A549 (cell line): ENCODE results near the gene DYSF. TPM values are rescaled to one million over a fixed set of nuclear protein-coding genes. Genes with fewer than 3 reads are reported as not detected.

ENCODE experiments used
- ATAC-seq, 2 experiments: fragments of 200-7000 bp in 1 of 2; fragments of >200 bp in 1 of 2; cut with Nextera tagmentation in 1 of 2; cut with Tn5 transposase in 1 of 2; 3 replicates each; pipeline versions ENCODE4 v1.8.0 to v1.9.1; 2018 to 2020; ENCODE audit warnings: mild to moderate bottlenecking in 1 of 2, moderate library complexity in 1 of 2
- CTCF ChIA-PET: fragments of 300-600 bp; sonication (Branson Sonifier 250); formaldehyde crosslinking; extraction: SDS; loops from one replicate; lab custom pipeline; 2021; ENCODE audit warnings: antibody characterized with exemption, inconsistent platforms; lab: Yijun Ruan, JAX
- POLR2A ChIA-PET: fragments of 350-600 bp; formaldehyde crosslinking; extraction: SDS; loops from one replicate; lab custom pipeline; 2021; ENCODE audit warnings: antibody characterized with exemption, inconsistent platforms; lab: Yijun Ruan, JAX
- DNase-seq, 2 experiments: peaks; one replicate each; pipeline versions ENCODE4 v3.0.0 to v3.0.0-alpha.2; 2011 to 2016; ENCODE audit warnings: low read depth in 1 of 2, low spot score in 1 of 2
- FAIRE-seq: peaks from 2 replicates; lab custom pipeline; 2011; peaks lifted over from hg19 to GRCh38; lab: Jason Lieb, UNC
- H3K27ac ChIP-seq, 2 experiments: fragments of >200 bp; sonication (Bioruptor Twin); formaldehyde crosslinking; 3 replicates each; pipeline ENCODE4 v1.5.1; 2016 to 2017
- H3K4me1 ChIP-seq: fragments of >200 bp; sonication (Bioruptor Twin); formaldehyde crosslinking; 3 replicates; pipeline ENCODE4 v1.6.1; 2016
- H3K4me2 ChIP-seq: fragments of >200 bp; sonication (Bioruptor Twin); formaldehyde crosslinking; 3 replicates; pipeline ENCODE4 v1.6.1; 2016
- H3K4me3 ChIP-seq: fragments of >200 bp; sonication (Bioruptor Twin); formaldehyde crosslinking; 3 replicates; pipeline ENCODE4 v1.5.1; 2016
- H3K9me3 ChIP-seq: fragments of >200 bp; sonication (Bioruptor Twin); formaldehyde crosslinking; 3 replicates; pipeline ENCODE4 v1.6.1; 2016
- ATOH8 ChIP-seq: fragments of 250-450 bp; sonication (Bioruptor Pico); IDR thresholded peaks from 2 replicates; pipeline ENCODE4 v1.5.0; 2020; ENCODE audit warnings: low read depth, mild to moderate bottlenecking, moderate library complexity
- BHLHE40 ChIP-seq: IDR thresholded peaks from 2 replicates; pipeline ENCODE4 v1.6.1; 2012; ENCODE audit warnings: low read depth, low read length, inconsistent platforms
- CBX8 ChIP-seq: fragments of 200-600 bp; sonication (generic); IDR thresholded peaks from 2 replicates; pipeline ENCODE4 v1.6.1; 2016
- CHD2 ChIP-seq: fragments of 150-350 bp; IDR thresholded peaks from 2 replicates; pipeline ENCODE4 v1.6.1; 2014; ENCODE audit warnings: low read length; ENCODE audit not compliant: partially characterized antibody
- CHD4 ChIP-seq: fragments of 200-600 bp; sonication (generic); IDR thresholded peaks from 2 replicates; pipeline ENCODE4 v1.6.1; 2016; ENCODE audit warnings: antibody characterized with exemption, mild to moderate bottlenecking, borderline replicate concordance
- E2F6 ChIP-seq: IDR thresholded peaks from 2 replicates; pipeline ENCODE4 v1.6.1; 2012; ENCODE audit warnings: low read depth, borderline replicate concordance
- EHMT2 ChIP-seq: fragments of 200-600 bp; sonication (generic); IDR thresholded peaks from 2 replicates; pipeline ENCODE4 v1.6.1; 2016; ENCODE audit warnings: antibody characterized with exemption, low read depth, mild to moderate bottlenecking, moderate library complexity
- EP300 ChIP-seq, 2 experiments: fragments of >200 bp; sonication (Bioruptor Twin); formaldehyde crosslinking; IDR thresholded peaks; 2 replicates in 1 of 2; 3 replicates in 1 of 2; pipeline ENCODE4 v1.6.1; 2016 to 2017
- ESRRA ChIP-seq: fragments of 150-350 bp; IDR thresholded peaks from 2 replicates; pipeline ENCODE4 v1.6.1; 2014; ENCODE audit warnings: mild to moderate bottlenecking, low read length, borderline replicate concordance
- FOSB ChIP-seq: fragments of 250-450 bp; sonication (Bioruptor Pico); IDR thresholded peaks from 2 replicates; pipeline ENCODE4 v1.5.0; 2020; ENCODE audit warnings: mild to moderate bottlenecking, moderate library complexity
- FOXS1 ChIP-seq: fragments of 250-450 bp; sonication (Bioruptor Pico); IDR thresholded peaks from 2 replicates; pipeline ENCODE4 v1.5.0; 2020; ENCODE audit warnings: mild to moderate bottlenecking, moderate library complexity
- HES2 ChIP-seq: fragments of >200 bp; sonication (Bioruptor Twin); formaldehyde crosslinking; IDR thresholded peaks from 2 replicates; pipeline ENCODE4 v1.6.1; 2016
- HOXB5 ChIP-seq: fragments of 250-450 bp; sonication (Bioruptor Pico); IDR thresholded peaks from 2 replicates; pipeline ENCODE4 v1.5.0; 2020; ENCODE audit warnings: mild to moderate bottlenecking, moderate library complexity
- JUN ChIP-seq, 2 experiments: fragments of >200 bp; sonication (Bioruptor Twin); formaldehyde crosslinking; IDR thresholded peaks; 2 replicates in 1 of 2; 3 replicates in 1 of 2; pipeline ENCODE4 v1.6.1; 2016 to 2017
- KDM1A ChIP-seq: fragments of 200-600 bp; sonication (generic); IDR thresholded peaks from 2 replicates; pipeline ENCODE4 v1.6.1; 2016; ENCODE audit warnings: low read depth, mild to moderate bottlenecking
- MAFK ChIP-seq: fragments of 450-650 bp; IDR thresholded peaks from 2 replicates; pipeline ENCODE4 v1.6.1; 2014; ENCODE audit not compliant: partially characterized antibody
- MAX ChIP-seq: IDR thresholded peaks from 2 replicates; pipeline ENCODE4 v1.6.1; 2012
- NFE2L2 ChIP-seq: fragments of 150-350 bp; conservative IDR thresholded peaks from 2 replicates; pipeline ENCODE4 v1.6.1; 2014; ENCODE audit warnings: low read length
- POLR2A ChIP-seq: IDR thresholded peaks from 2 replicates; pipeline ENCODE4 v1.6.1; 2012; ENCODE audit warnings: mild to moderate bottlenecking, low read length
- RARB ChIP-seq: fragments of 250-450 bp; sonication (Bioruptor Pico); IDR thresholded peaks from 2 replicates; pipeline ENCODE4 v1.8.0; 2021; ENCODE audit warnings: mild to moderate bottlenecking, moderate library complexity
- RCOR1 ChIP-seq: fragments of 150-350 bp; IDR thresholded peaks from 2 replicates; pipeline ENCODE4 v1.6.1; 2014; ENCODE audit warnings: antibody characterized with exemption, low read length, low read depth
- REST ChIP-seq: fragments of 200-600 bp; sonication (generic); IDR thresholded peaks from 2 replicates; pipeline ENCODE4 v1.6.1; 2016; ENCODE audit warnings: antibody characterized with exemption, mild to moderate bottlenecking, moderate library complexity
- RNF2 ChIP-seq: fragments of 200-600 bp; sonication (generic); IDR thresholded peaks from 2 replicates; pipeline ENCODE4 v1.6.1; 2016; ENCODE audit warnings: low read depth, mild to moderate bottlenecking, antibody characterized with exemption, moderate library complexity, borderline replicate concordance
- SREBF2 ChIP-seq: fragments of 450-650 bp; IDR thresholded peaks from 2 replicates; pipeline ENCODE4 v1.6.1; 2014; ENCODE audit warnings: mild to moderate bottlenecking, moderate library complexity
- ZC3H11A ChIP-seq: fragments of 450-650 bp; IDR thresholded peaks from 2 replicates; pipeline ENCODE4 v1.6.1; 2014; ENCODE audit warnings: antibody characterized with exemption, mild to moderate bottlenecking
- WGBS: methylation state at CpG from one replicate; pipeline ENCODE4 v1.1.6; 2017; ENCODE audit errors: missing lambda C conversion rate; 5-methylcytosine and 5-hydroxymethylcytosine counted together
- polyA plus RNA-seq, 4 experiments: library from polyadenylated mRNA; depleted of rRNA in 3 of 4; stranded (reverse); fragments of >200 nt; fragmentation: RNase III in 1 of 4; extraction: RNeasy Plus Mini Kit Qiagen cat#74134 plus additional on column Dnase treatment in 1 of 4; gene quantifications; 2 replicates in 3 of 4; 3 replicates in 1 of 4; pipeline ENCODE4 v1.2.3, GENCODE V29; 2011 to 2017

DYSF gene
- polyA plus RNA-seq, 2 of the 4 experiments (the other 2 are of a cell fraction), result 0.36 to 0.98 TPM

- TF ChIP-seq FOSB (CRISPR knock-in tag), result no peak
- TF ChIP-seq, all 56 proteins: peak for 0
Observed at GRCh38 chr2:71512386-71512785, 59.0 kb downstream of the DYSF start (continued).

GRCh38 chr2:71513096-71513495 lies 59.7 kb downstream of the DYSF start:
- no peak overlapping the region for H3K4me2 ChIP-seq
- no peak overlapping the region for H3K4me3 ChIP-seq
- WGBS, result 46% methylated on average over 11 of the region's 11 CpGs
- TF ChIP-seq REST (no peak), HES2 (no peak), SREBF2 (no peak), MAFK (no peak), CHD2 (no peak), CHD4 (no peak), RARB (CRISPR knock-in tag) (no peak), ATOH8 (CRISPR knock-in tag) (no peak), BHLHE40 (no peak), POLR2A (no peak), ZC3H11A (no peak), E2F6 (no peak), MAX (no peak), ESRRA (no peak), EHMT2 (no peak), JUN (IDR thresholded peaks at IDR 0.05) (no peak), KDM1A (no peak)
- TF ChIP-seq, all 56 proteins: peak for 0
- no peaks in the 10 kb centered on the region for H3K4me1 ChIP-seq
- ChIA-PET CTCF (interaction anchor here (1.1 to 13.5 kb wide), 9 partner anchors 9 to 356 kb away, joined by 3 to 311 read pairs (median 6); partner anchors contain the start of gene DYSF), POLR2A (no interaction called here)
- no peak for DNase-seq
- no peak for FAIRE-seq
- H3K9me3 ChIP-seq, result no peaks in the 10 kb centered on the region
- H3K27ac ChIP-seq, result no peak overlapping the region
- no peak for ATAC-seq

GRCh38 chr2:71513721-71514120 lies 60.4 kb downstream of the DYSF start:
- Histone ChIP-seq H3K4me3 (no peak overlapping the region), H3K27ac (no peak overlapping the region), H3K4me2 (no peak overlapping the region), H3K9me3 (no peaks in the 10 kb centered on the region), H3K4me1 (no peaks in the 10 kb centered on the region)
- DNase-seq, result no peak
- TF ChIP-seq CBX8, result no peak
- no peak for TF ChIP-seq NFE2L2
- no peak for TF ChIP-seq HES2
- TF ChIP-seq RNF2, result no peak
- no peak for TF ChIP-seq HOXB5 (CRISPR knock-in tag)
- no peak for TF ChIP-seq FOXS1 (CRISPR knock-in tag)
- no peak for TF ChIP-seq ZC3H11A
- TF ChIP-seq EP300 (IDR thresholded peaks at IDR 0.05), result no peak
- TF ChIP-seq JUN (IDR thresholded peaks at IDR 0.05), result no peak
- no peak for TF ChIP-seq E2F6
- TF ChIP-seq SREBF2, result no peak
- no peak for TF ChIP-seq RCOR1
- ChIA-PET CTCF (interaction anchor here (0.6 to 13.5 kb wide), 11 partner anchors 8 to 1346 kb away, joined by 3 to 311 read pairs (median 6); partner anchors contain the start of gene DYSF), POLR2A (no interaction called here)
- FAIRE-seq, result no peak
- no peak for ATAC-seq
- WGBS, result 57% methylated on average over 9 of the region's 11 CpGs
